Karpas-422 (cell line): ENCODE data around the gene RFTN1. TPM values are rescaled to one million over a fixed set of nuclear protein-coding genes. Genes with fewer than 3 reads are reported as not detected.

Source experiments
- DNase-seq: peaks from one replicate; pipeline ENCODE4 v3.0.0-alpha.2; 2015
- H2AFZ ChIP-seq: fragments of 200-600 bp; sonication (generic); 2 replicates; pipeline ENCODE4 v1.6.1; 2014; ENCODE audit warnings: antibody characterized with exemption, low read length, mixed read lengths
- H3K27ac ChIP-seq: fragments of 200-600 bp; sonication (generic); 2 replicates; pipeline ENCODE4 v1.5.1; 2014; ENCODE audit warnings: mild to moderate bottlenecking, low read length, moderate library complexity
- H3K27me3 ChIP-seq: fragments of 200-600 bp; sonication (generic); 2 replicates; pipeline ENCODE4 v1.6.1; 2014; ENCODE audit warnings: low read length, mixed read lengths
- H3K36me3 ChIP-seq: fragments of 200-600 bp; sonication (generic); 2 replicates; pipeline ENCODE4 v1.6.1; 2014; ENCODE audit warnings: low read length, mixed read lengths; ENCODE audit not compliant: insufficient read depth
- H3K4me1 ChIP-seq: fragments of 200-600 bp; sonication (generic); 2 replicates; pipeline ENCODE4 v1.6.1; 2014; ENCODE audit warnings: mild to moderate bottlenecking, low read length, mixed read lengths
- H3K4me2 ChIP-seq: fragments of 200-600 bp; sonication (generic); 2 replicates; pipeline ENCODE4 v1.6.1; 2014; ENCODE audit warnings: low read length, low read depth, mild to moderate bottlenecking; ENCODE audit not compliant: poor library complexity, severe bottlenecking
- H3K4me3 ChIP-seq: fragments of 200-600 bp; sonication (generic); 2 replicates; pipeline ENCODE4 v1.5.1; 2014; ENCODE audit warnings: mild to moderate bottlenecking, antibody characterized with exemption, low read length, mixed read lengths
- H3K79me2 ChIP-seq: fragments of 200-600 bp; sonication (generic); 2 replicates; pipeline ENCODE4 v1.6.1; 2014; ENCODE audit warnings: mild to moderate bottlenecking, low read length, mixed read lengths
- H3K9ac ChIP-seq: fragments of 200-600 bp; sonication (generic); 2 replicates; pipeline ENCODE4 v1.6.0; 2014; ENCODE audit warnings: low read length
- H3K9me2 ChIP-seq: fragments of 200-600 bp; sonication (generic), shearing (Covaris generic); replicated peaks from 2 replicates; pipeline ENCODE4 v1.6.0; 2014; ENCODE audit warnings: mild to moderate bottlenecking, low read length, moderate library complexity; ENCODE audit not compliant: insufficient read depth
- H3K9me3 ChIP-seq: fragments of 300-700, 200-600 bp; sonication (generic); 2 replicates; pipeline ENCODE4 v1.6.1; 2014; ENCODE audit warnings: low read length, mixed read lengths
- H4K20me1 ChIP-seq: fragments of 200-600 bp; sonication (generic); 2 replicates; pipeline ENCODE4 v1.6.1; 2014; ENCODE audit warnings: mild to moderate bottlenecking, antibody characterized with exemption, low read length, low read depth; ENCODE audit not compliant: insufficient read depth
- total RNA-seq: library from RNA; depleted of rRNA; stranded (reverse); fragments of >200 nt; shearing (Covaris generic); gene quantifications from 2 replicates; pipeline ENCODE4 v1.2.3, GENCODE V29; 2014; ENCODE audit warnings: low replicate concordance

Gene RFTN1
- total RNA-seq, 1 experiment from 2014 or later: 291 TPM

DNA sequence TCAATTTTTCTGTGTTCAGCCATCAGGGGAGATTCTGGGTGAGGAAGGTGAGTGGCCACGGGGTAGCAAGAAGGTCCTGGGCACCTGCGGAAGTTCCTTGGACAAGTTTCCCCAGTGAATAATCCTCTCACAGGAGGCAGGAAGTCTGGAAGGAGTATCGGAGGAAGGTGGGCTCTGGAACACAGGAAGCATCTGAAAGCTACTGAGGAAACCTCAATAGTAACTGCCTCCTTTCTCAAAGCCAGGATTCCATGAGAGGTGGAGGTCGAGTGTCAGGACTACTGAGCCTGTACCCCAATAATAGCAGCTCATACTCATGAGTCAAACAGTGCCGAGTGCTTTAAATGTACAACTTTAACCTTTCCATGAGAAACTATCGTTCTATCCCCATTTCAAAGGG, 137.6 kb downstream of the RFTN1 start:
- peak overlapping the region; percentile 80 for H3K4me2 ChIP-seq
- peak overlapping the region; percentile 98 for H3K27ac ChIP-seq
- H3K9me2 ChIP-seq: no peaks in the 10 kb centered on the region
- H3K9ac ChIP-seq: peak overlapping the region; percentile 56
- peaks cover 79% of the 10 kb centered on the region for H3K79me2 ChIP-seq
- peaks cover 100% of the 10 kb centered on the region for H3K4me1 ChIP-seq
- no peak for DNase-seq
- no peaks in the 10 kb centered on the region for H3K27me3 ChIP-seq
- H2AFZ ChIP-seq: no peak overlapping the region
- H3K9me3 ChIP-seq: no peaks in the 10 kb centered on the region
- peaks cover 37% of the 10 kb centered on the region for H3K36me3 ChIP-seq
- H4K20me1 ChIP-seq: no peaks in the 10 kb centered on the region
- H3K4me3 ChIP-seq: 0 out of 2 replicates have a peak overlapping the region, but pooled peaks have one; percentile 15

DNA sequence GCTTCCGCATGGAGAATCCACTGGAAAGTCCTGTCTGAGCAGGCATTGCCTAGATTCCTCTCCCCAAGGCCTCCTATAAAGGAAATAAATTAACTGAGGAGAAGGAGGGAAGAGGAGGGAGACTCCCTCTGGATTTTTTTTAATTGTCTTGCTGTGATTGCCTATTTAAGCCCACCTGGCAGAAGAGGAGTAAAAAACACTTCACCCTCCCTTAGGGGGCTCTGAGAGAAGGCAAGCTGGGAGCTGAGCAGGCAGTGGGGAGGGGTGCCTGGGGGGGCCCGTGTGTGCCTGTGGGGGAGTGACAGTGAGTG, 138.6 kb downstream of the RFTN1 start:
- Histone ChIP-seq H3K9me2 (no peaks in the 10 kb centered on the region), H4K20me1 (no peaks in the 10 kb centered on the region), H2AFZ (no peak overlapping the region), H3K79me2 (peaks cover 79% of the 10 kb centered on the region), H3K27me3 (no peaks in the 10 kb centered on the region), H3K4me3 (peak overlapping the region; percentile 40), H3K27ac (peak overlapping the region; percentile 98), H3K4me2 (peak overlapping the region; percentile 80), H3K4me1 (peaks cover 100% of the 10 kb centered on the region), H3K36me3 (peaks cover 37% of the 10 kb centered on the region), H3K9ac (peak overlapping the region; percentile 56), H3K9me3 (no peaks in the 10 kb centered on the region)
- no peak for DNase-seq

DNA sequence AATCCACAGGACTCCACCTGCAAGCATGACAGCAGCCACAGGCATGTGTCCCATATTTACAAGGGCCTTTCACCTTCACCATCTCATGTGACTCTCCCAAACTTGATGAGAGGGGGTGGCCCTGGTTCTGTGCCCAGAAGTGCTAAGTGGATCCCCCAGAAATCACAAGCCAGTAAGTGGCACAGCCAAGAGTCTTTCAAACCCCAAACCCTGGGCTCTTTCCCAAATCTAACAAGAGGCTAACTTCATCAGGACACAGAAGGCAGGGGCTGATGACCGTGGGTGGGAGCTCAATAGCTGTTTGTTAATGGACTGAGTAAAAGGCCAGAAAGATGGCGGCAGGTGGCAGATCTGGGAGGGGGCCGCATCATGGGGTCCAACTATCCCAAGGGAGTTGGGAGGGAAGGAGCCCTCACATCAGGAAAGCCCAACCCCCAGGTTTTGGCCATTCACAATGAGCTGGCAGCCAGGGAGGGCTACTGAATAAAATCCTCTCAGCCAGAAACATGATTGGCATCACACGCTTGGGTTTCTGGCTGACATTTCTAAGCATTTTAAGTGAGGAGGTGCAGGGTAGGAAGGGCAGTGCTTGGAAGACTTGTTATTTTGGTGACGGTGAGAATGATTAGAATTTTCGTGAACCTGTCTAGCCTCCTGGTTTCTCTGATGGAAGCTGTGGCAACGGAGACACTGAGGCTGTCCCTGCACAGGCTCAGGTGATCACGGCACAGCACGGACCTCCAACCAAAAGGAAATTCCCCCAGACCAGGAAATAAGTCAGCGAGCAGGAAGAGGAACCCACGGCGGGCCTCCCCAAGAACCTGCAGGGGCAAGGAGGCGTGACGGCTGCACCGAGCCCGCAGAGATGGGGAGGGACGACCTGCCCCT, 139.2 kb downstream of the RFTN1 start:
- H3K9ac ChIP-seq: peak overlapping the region; percentile 56
- no peak overlapping the region for H2AFZ ChIP-seq
- H3K27ac ChIP-seq: peak overlapping the region; percentile 98
- H3K9me3 ChIP-seq: no peaks in the 10 kb centered on the region
- H3K4me1 ChIP-seq: peaks cover 100% of the 10 kb centered on the region
- peak overlapping the region; percentile 51 for H3K4me3 ChIP-seq
- peaks cover 79% of the 10 kb centered on the region for H3K79me2 ChIP-seq
- no peaks in the 10 kb centered on the region for H3K27me3 ChIP-seq
- peaks cover 39% of the 10 kb centered on the region for H3K36me3 ChIP-seq
- peak overlapping the region; percentile 80 for H3K4me2 ChIP-seq
- H4K20me1 ChIP-seq: no peaks in the 10 kb centered on the region
- peak; percentile 74 for DNase-seq
- no peaks in the 10 kb centered on the region for H3K9me2 ChIP-seq

- Histone ChIP-seq H3K4me1 (peaks cover 100% of the 10 kb centered on the region), H2AFZ (no peak overlapping the region), H4K20me1 (no peaks in the 10 kb centered on the region), H3K36me3 (peaks cover 40% of the 10 kb centered on the region), H3K27ac (peak overlapping the region; percentile 98), H3K9me3 (no peaks in the 10 kb centered on the region), H3K9ac (peak overlapping the region; percentile 56), H3K27me3 (no peaks in the 10 kb centered on the region), H3K9me2 (no peaks in the 10 kb centered on the region), H3K4me3 (peak overlapping the region; percentile 51; the same call in 1 of the 2 replicates), H3K79me2 (peaks cover 76% of the 10 kb centered on the region), H3K4me2 (peak overlapping the region; percentile 80)
- DNase-seq: peak; percentile 78
Observed at GRCh38 chr3:16373341-16373946, 140.1 kb downstream of the RFTN1 start.

DNA sequence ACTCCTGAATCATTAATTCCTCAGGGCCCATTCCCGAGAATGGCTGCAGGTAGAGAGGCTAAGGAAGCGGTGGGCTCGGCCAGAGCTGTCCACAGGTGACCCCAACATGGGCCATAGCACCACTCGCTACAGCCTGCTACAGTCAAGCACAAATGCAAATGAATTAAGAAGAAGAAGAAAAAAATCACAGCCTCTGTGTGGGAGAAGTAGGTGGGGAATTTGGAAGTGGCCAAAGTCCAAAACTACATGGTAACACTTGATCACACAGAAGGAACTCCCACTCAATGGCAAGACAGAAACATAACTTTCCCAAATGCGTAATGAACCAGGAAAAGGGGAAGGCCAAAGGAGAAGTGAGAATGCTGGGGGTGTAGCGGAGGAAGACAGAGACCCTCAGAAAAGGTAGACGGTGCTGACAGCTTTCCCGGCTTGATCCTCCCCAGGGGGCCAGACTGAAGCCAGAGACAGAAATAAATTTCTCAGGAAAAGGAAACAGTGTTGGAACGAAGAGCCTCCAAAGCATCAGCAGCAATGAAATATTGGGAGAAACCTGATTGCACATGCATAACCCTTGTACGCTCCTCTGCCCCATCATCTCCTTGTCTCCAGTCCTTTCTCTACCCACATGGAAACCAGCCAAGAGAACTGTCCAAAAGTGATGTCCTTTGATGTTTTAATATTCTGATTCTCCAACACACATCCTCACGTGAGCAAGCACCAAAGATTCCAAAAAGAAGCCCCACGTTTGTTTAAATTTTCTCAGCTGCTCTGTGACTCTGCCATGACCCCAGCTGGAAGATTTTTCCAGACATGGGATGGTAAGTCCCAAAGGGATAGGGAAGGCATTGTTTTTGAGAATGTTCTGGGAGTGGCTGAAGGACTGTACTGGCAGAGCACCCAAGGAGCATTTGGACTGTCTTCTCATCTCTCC, 140.9 kb downstream of the RFTN1 start:
- peak overlapping the region; percentile 56 for H3K9ac ChIP-seq
- H3K27ac ChIP-seq: peak overlapping the region; percentile 98
- H4K20me1 ChIP-seq: no peaks in the 10 kb centered on the region
- H3K9me2 ChIP-seq: no peaks in the 10 kb centered on the region
- peak overlapping the region; percentile 51 for H3K4me3 ChIP-seq
- peaks cover 68% of the 10 kb centered on the region for H3K79me2 ChIP-seq
- peak overlapping the region; percentile 80 for H3K4me2 ChIP-seq
- H3K4me1 ChIP-seq: peaks cover 100% of the 10 kb centered on the region
- peak; percentile 71 for DNase-seq
- H2AFZ ChIP-seq: no peak overlapping the region
- no peaks in the 10 kb centered on the region for H3K9me3 ChIP-seq
- no peaks in the 10 kb centered on the region for H3K27me3 ChIP-seq
- H3K36me3 ChIP-seq: peaks cover 32% of the 10 kb centered on the region

GRCh38 chr3:16370872-16371740, 142.4 kb downstream of the RFTN1 start:
- Histone ChIP-seq H3K9me3 (no peaks in the 10 kb centered on the region), H3K36me3 (peaks cover 23% of the 10 kb centered on the region), H3K27me3 (no peaks in the 10 kb centered on the region), H3K4me3 (peak overlapping the region; percentile 51), H4K20me1 (no peaks in the 10 kb centered on the region), H3K4me1 (peaks cover 100% of the 10 kb centered on the region), H3K9me2 (no peaks in the 10 kb centered on the region), H3K4me2 (peak overlapping the region; percentile 80), H3K9ac (peak overlapping the region; percentile 56), H2AFZ (no peak overlapping the region), H3K27ac (peak overlapping the region; percentile 98), H3K79me2 (peaks cover 56% of the 10 kb centered on the region)
- DNase-seq: peak; percentile 92

DNA sequence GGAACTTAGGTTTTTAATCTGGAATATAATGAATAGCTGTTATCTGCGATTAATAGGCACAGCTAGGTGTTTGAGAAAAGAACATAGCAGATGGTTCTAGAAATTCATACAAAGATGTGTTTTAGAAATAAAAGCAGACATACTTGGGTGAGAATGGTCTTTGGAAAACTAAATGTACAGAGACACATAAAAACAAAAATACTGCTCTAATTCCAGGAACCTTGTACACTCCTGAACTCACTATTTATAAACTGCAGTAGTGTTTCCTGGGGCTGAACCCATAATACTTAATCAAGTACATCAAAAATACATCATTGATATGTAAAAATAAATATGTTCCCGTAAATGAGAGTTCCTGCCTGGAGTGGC, 143.0 kb downstream of the RFTN1 start:
- H3K79me2 ChIP-seq: peaks cover 50% of the 10 kb centered on the region
- H3K9ac ChIP-seq: peak overlapping the region; percentile 56
- no peak for DNase-seq
- no peaks in the 10 kb centered on the region for H3K9me2 ChIP-seq
- H3K4me1 ChIP-seq: peaks cover 100% of the 10 kb centered on the region
- no peaks in the 10 kb centered on the region for H4K20me1 ChIP-seq
- peak overlapping the region; percentile 98 for H3K27ac ChIP-seq
- peak overlapping the region; percentile 80 for H3K4me2 ChIP-seq
- 0 out of 2 replicates have a peak overlapping the region, but pooled peaks have one; percentile 51 for H3K4me3 ChIP-seq
- no peaks in the 10 kb centered on the region for H3K9me3 ChIP-seq
- peaks cover 22% of the 10 kb centered on the region for H3K36me3 ChIP-seq
- H3K27me3 ChIP-seq: no peaks in the 10 kb centered on the region
- no peak overlapping the region for H2AFZ ChIP-seq
